Measurements from ENCODE around the gene SHISA8.

The SHISA8 gene

DNA sequence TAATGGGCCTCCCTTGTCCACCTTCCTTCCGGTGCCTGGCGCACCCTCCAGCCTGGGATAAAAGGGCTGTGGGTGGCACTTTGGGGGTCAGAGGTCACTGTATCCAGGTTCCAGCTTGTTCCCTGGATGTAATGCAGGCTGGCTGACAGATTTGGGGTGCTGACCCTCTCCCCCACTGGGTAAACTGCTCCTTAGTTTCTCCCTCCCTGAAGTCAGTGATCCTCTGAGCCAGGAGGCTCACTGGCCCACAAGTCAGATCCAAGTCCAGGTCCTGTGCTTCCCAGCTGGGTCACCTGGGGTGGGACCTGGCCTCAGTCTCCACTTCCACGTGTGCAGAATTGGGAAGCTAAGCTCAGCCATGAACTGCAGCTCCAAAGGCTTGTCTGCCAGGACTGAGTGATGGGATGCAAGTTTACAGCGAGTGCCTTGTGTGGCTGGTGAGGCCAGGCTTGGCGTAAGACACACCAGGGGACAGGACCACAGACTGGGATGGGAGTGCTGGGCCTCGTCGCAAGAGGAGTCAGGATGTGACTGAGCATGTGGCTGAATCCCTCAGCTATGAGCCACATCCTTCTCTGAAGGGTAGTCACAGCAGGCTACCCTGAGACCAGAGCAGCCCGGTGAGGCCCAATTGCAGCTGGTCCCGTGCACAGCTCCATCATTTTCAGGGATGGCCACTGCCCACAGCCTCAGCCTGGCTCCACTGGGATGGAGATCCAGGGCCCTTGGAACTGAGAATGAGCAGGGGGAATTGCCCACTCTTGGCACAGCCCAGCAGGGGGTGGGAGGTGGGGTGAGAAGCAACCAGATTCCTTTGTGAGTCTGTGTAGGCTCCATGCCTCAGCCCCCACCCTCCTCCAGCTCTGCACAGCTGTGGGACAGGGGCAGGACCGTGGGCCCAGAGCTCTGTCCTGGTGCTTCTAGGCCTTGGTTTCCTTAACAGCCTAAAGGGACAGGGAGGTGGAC, 7.2 kb downstream of the SHISA8 start:
- H3K9me2 ChIP-seq (ENCODE audit: low read depth, low read length), result no peaks in the 10 kb centered on the region

DNA sequence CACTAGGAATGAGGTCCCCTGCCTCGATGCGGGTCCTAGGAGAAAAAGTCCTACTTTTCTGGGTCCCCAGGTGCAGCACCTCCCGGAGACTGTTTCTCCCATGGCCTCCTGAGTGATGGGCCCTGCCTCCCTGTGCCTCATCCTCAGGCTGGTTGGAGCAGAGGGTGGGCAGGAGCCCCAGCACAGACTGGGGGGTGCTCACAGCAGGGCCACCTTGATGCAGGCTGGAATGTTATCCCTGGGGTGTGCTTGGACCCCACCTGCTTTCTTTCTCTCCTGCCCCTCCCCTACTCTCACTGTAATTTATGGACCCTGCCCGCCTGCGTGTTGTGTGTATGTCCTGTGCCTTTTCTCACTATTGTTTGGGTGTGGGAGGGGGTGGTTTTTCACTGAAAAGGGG, 8.1 kb downstream of the SHISA8 start:
- Histone ChIP-seq H2AFZ (ENCODE audit: low read length) (no peak overlapping the region), H3K4me2 (ENCODE audit: low read length) (no peak overlapping the region), H3K27me3 (ENCODE audit: insufficient read depth, low read length) (no peaks in the 10 kb centered on the region), H4K20me1 (ENCODE audit: insufficient read depth, low read length) (no peaks in the 10 kb centered on the region), H3K4me3 (ENCODE audit: low read depth, low read length, poor library complexity, severe bottlenecking) (no peak overlapping the region), H3K9me2 (ENCODE audit: low read depth, low read length) (no peaks in the 10 kb centered on the region), H3K36me3 (ENCODE audit: insufficient read depth, low read length) (peaks cover 61% of the 10 kb centered on the region), H3K9me3 (ENCODE audit: low read length) (no peaks in the 10 kb centered on the region), H3K4me1 (ENCODE audit: insufficient read depth, low read length, severe bottlenecking) (peaks cover 25% of the 10 kb centered on the region), H3F3A (ENCODE audit: insufficient read depth, low read length) (0 out of 2 replicates have a peak, but pooled peaks cover 3% of the 10 kb centered on the region), H3K79me2 (ENCODE audit: insufficient read depth, low read length) (no peaks in the 10 kb centered on the region), H3K27ac (ENCODE audit: low read depth, low read length, poor library complexity, severe bottlenecking) (no peak overlapping the region), H3K9ac (ENCODE audit: low read length) (no peak overlapping the region)
- TF ChIP-seq, protein P1, sequence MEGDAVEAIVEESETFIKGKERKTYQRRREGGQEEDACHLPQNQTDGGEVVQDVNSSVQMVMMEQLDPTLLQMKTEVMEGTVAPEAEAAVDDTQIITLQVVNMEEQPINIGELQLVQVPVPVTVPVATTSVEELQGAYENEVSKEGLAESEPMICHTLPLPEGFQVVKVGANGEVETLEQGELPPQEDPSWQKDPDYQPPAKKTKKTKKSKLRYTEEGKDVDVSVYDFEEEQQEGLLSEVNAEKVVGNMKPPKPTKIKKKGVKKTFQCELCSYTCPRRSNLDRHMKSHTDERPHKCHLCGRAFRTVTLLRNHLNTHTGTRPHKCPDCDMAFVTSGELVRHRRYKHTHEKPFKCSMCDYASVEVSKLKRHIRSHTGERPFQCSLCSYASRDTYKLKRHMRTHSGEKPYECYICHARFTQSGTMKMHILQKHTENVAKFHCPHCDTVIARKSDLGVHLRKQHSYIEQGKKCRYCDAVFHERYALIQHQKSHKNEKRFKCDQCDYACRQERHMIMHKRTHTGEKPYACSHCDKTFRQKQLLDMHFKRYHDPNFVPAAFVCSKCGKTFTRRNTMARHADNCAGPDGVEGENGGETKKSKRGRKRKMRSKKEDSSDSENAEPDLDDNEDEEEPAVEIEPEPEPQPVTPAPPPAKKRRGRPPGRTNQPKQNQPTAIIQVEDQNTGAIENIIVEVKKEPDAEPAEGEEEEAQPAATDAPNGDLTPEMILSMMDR (IDR thresholded peaks at IDR 0.05; ENCODE audit: low read length), result no peak
- TF ChIP-seq EZH2 (IDR thresholded peaks at IDR 0.05; ENCODE audit: borderline replicate concordance, low read length), result no peak

More for the DNA sequence above, 7.2 kb downstream of the SHISA8 start:
- no peak for TF ChIP-seq EZH2 (IDR thresholded peaks at IDR 0.05; ENCODE audit: borderline replicate concordance, low read length)
- TF ChIP-seq, protein P1 (IDR thresholded peaks at IDR 0.05; ENCODE audit: low read length), result no peak
- no peaks in the 10 kb centered on the region for H3K9me3 ChIP-seq (ENCODE audit: low read length)
- H3F3A ChIP-seq (ENCODE audit: insufficient read depth, low read length), result 0 out of 2 replicates have a peak, but pooled peaks cover 3% of the 10 kb centered on the region
- no peaks in the 10 kb centered on the region for H3K79me2 ChIP-seq (ENCODE audit: insufficient read depth, low read length)
- H4K20me1 ChIP-seq (ENCODE audit: insufficient read depth, low read length), result no peaks in the 10 kb centered on the region
- peaks cover 52% of the 10 kb centered on the region for H3K36me3 ChIP-seq (ENCODE audit: insufficient read depth, low read length)
- H3K4me1 ChIP-seq (ENCODE audit: insufficient read depth, low read length, severe bottlenecking), result peaks cover 25% of the 10 kb centered on the region
- 0 out of 2 replicates have a peak, but pooled peaks cover 8% of the 10 kb centered on the region for H3K27me3 ChIP-seq (ENCODE audit: insufficient read depth, low read length)
- H3K27ac ChIP-seq (ENCODE audit: low read depth, low read length, poor library complexity, severe bottlenecking), result no peak overlapping the region
- no peak overlapping the region for H3K9ac ChIP-seq (ENCODE audit: low read length)
- no peak overlapping the region for H2AFZ ChIP-seq (ENCODE audit: low read length)
- no peak overlapping the region for H3K4me2 ChIP-seq (ENCODE audit: low read length)
- H3K4me3 ChIP-seq (ENCODE audit: low read depth, low read length, poor library complexity, severe bottlenecking), result no peak overlapping the region

DNA sequence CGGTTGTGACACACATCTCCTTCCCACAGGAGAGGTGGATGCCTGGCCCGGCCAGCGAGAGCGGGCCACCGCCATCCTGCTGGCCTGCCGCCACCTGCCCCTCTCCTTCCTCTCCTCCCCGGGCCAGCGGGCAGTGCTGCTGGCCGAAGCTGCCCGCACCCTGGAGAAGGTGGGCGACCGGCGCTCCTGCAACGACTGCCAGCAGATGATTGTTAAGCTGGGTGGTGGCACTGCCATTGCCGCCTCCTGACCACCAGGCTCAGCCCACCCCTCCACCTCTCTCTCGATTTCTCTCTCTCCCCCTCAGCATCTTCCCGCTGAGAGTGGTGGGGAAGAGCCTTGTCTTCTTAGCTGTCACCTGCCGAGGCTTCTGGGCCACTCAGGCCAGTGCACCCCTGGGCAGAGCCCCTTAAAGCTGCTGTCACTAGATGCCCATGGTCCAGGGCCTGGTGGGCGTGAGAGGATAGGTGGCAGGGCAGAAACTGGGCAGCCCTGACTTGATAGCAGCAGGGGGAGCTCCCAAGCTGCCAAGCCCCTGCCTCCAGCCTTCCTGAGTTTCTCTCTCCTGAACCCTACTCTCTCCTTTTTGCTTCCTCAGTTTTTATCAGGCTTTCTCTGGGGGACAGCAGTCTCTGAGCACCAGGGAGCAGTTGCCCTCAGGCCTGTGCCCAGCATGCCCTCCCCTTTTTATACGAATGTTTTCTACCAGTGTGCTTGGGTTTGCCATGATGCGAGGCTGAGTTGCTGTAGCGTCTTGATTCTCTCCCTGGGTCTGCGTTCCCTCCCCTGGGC, 9.3 kb downstream of the SHISA8 start:
- Histone ChIP-seq H3K9me2 (ENCODE audit: low read depth, low read length) (no peaks in the 10 kb centered on the region), H3K4me3 (ENCODE audit: low read depth, low read length, poor library complexity, severe bottlenecking) (no peak overlapping the region), H2AFZ (ENCODE audit: low read length) (no peak overlapping the region), H3K36me3 (ENCODE audit: insufficient read depth, low read length) (peaks cover 73% of the 10 kb centered on the region), H3K27ac (ENCODE audit: low read depth, low read length, poor library complexity, severe bottlenecking) (no peak overlapping the region), H3K27me3 (ENCODE audit: insufficient read depth, low read length) (no peaks in the 10 kb centered on the region), H3K4me1 (ENCODE audit: insufficient read depth, low read length, severe bottlenecking) (peaks cover 18% of the 10 kb centered on the region), H3F3A (ENCODE audit: insufficient read depth, low read length) (0 out of 2 replicates have a peak, but pooled peaks cover 3% of the 10 kb centered on the region), H3K4me2 (ENCODE audit: low read length) (no peak overlapping the region), H4K20me1 (ENCODE audit: insufficient read depth, low read length) (no peaks in the 10 kb centered on the region), H3K9me3 (ENCODE audit: low read length) (no peaks in the 10 kb centered on the region), H3K79me2 (ENCODE audit: insufficient read depth, low read length) (no peaks in the 10 kb centered on the region), H3K9ac (ENCODE audit: low read length) (no peak overlapping the region)
- TF ChIP-seq, protein P1 (IDR thresholded peaks at IDR 0.05; ENCODE audit: low read length), result no peak
- TF ChIP-seq EZH2 (IDR thresholded peaks at IDR 0.05; ENCODE audit: borderline replicate concordance, low read length), result no peak

Measured in OCI-LY1 (cell line).